Esophagus muscularis mucosa (tissue), 4 donors: ENCODE measurements around the gene RASIP1. TPM values are rescaled to one million over a fixed set of nuclear protein-coding genes. Genes with fewer than 3 reads are reported as not detected.

Experiments used
- DNase-seq: peaks from one replicate; pipeline ENCODE4 v3.0.0-alpha.2; 2017; ENCODE audit errors: extremely low spot score
- H3K27ac ChIP-seq, 4 donors: fragments of 200-600 bp; sonication (generic); replicated peaks in 1 of 4; 1 replicate in 3 of 4; 2 replicates in 1 of 4; pipeline ENCODE4 v1.5.1; 2016 to 2019; ENCODE audit warnings: mild to moderate bottlenecking in 1 of 4
- H3K27me3 ChIP-seq, 4 donors: fragments of 200-600 bp; sonication (generic); one replicate each; pipeline versions ENCODE4 v1.5.1 to v1.6.0; 2016 to 2019
- H3K36me3 ChIP-seq, 4 donors: fragments of 200-600 bp; sonication (generic); one replicate each; pipeline ENCODE4 v1.5.1; 2016 to 2019
- H3K4me1 ChIP-seq, 4 donors: fragments of 200-600 bp; sonication (generic); one replicate each; pipeline ENCODE4 v1.5.1; 2016 to 2019
- H3K4me3 ChIP-seq, 4 donors: fragments of 200-600 bp; sonication (generic); 1 replicate in 2 of 4; 2 replicates in 2 of 4; pipeline ENCODE4 v1.5.1; 2016 to 2019; ENCODE audit warnings: mild to moderate bottlenecking in 4 of 4, moderate library complexity in 1 of 4
- H3K9me3 ChIP-seq, 4 donors: fragments of 200-600 bp; sonication (generic); 1 replicate in 3 of 4; 2 replicates in 1 of 4; pipeline ENCODE4 v1.5.1; 2016 to 2019
- CTCF ChIP-seq, 3 experiments: fragments of 200-600 bp in 2 of 3; fragments of 450-650 bp in 1 of 3; sonication (generic) in 2 of 3; IDR thresholded peaks; one replicate each; pipeline ENCODE4 v1.5.1; 2017 to 2019; ENCODE audit warnings: antibody characterized with exemption in 3 of 3, mild to moderate bottlenecking in 2 of 3, moderate library complexity in 1 of 3
- EP300 ChIP-seq: sonication (generic); formaldehyde crosslinking; IDR thresholded peaks from one replicate; pipeline ENCODE4 v1.6.1; 2017; ENCODE audit warnings: antibody characterized with exemption
- POLR2A ChIP-seq: fragments of 450-650 bp; IDR thresholded peaks from one replicate; pipeline ENCODE4 v1.6.1; 2017; ENCODE audit warnings: antibody characterized with exemption, moderate library complexity, mild to moderate bottlenecking, low read depth
- POLR2AphosphoS5 ChIP-seq, 2 donors: sonication (generic); formaldehyde crosslinking; IDR thresholded peaks; one replicate each; pipeline ENCODE4 v1.6.1; 2017; ENCODE audit warnings: antibody characterized with exemption in 2 of 2
- WGBS: methylation state at CpG from one replicate; pipeline ENCODE4 v1.1.5; 2018; 5-methylcytosine and 5-hydroxymethylcytosine counted together
- intact Hi-C: fragments of 100-400 bp; cut with DNase I; formaldehyde crosslinking; loops from one replicate; pipeline ENCODE4 v1.15.1; 2023
- total RNA-seq, 4 donors: library from RNA; depleted of rRNA; stranded (reverse); fragments of >200 nt; gene quantifications; one replicate each; pipeline versions ENCODE4 v1.1.0 to v1.2.1, GENCODE V29; 2016

RASIP1 gene
- total RNA-seq, 4 donors from 2014 or later: 15.0 to 27.7 (median 22.8) TPM

GRCh38 chr19:48708471-48708870, 31.9 kb downstream of the RASIP1 start:
- peaks cover 7 to 12% (median 9%) of the 10 kb centered on the region in 4 donors for H3K4me1 ChIP-seq
- DNase-seq: no peak
- H3K36me3 ChIP-seq: peaks cover 0 to 18% (median 2%) of the 10 kb centered on the region in 4 donors
- 70% methylated on average over 10 of the region's 11 CpGs for WGBS
- no peak overlapping the region for H3K27ac ChIP-seq
- H3K27me3 ChIP-seq: no peaks in the 10 kb centered on the region
- H3K9me3 ChIP-seq: peaks cover 0 to 4% (median 2%) of the 10 kb centered on the region in 4 donors
- H3K4me3 ChIP-seq: no peak overlapping the region
- TF ChIP-seq POLR2AphosphoS5 (IDR thresholded peaks at IDR 0.05) (no peak), CTCF (IDR thresholded peaks at IDR 0.05) (no peak), EP300 (no peak), POLR2A (no peak)
- intact Hi-C loops: no loop called here

- H3K36me3 ChIP-seq: peaks cover 0 to 43% (median 8%) of the 10 kb centered on the region in 4 donors
- WGBS: 80% methylated on average over 2 of the region's 2 CpGs
- H3K27ac ChIP-seq: no peak overlapping the region
- intact Hi-C loops: no loop called here
- DNase-seq: no peak
- no peaks in the 10 kb centered on the region for H3K9me3 ChIP-seq
- H3K27me3 ChIP-seq: no peaks in the 10 kb centered on the region
- TF ChIP-seq CTCF (IDR thresholded peaks at IDR 0.05) (no peak), EP300 (no peak), POLR2AphosphoS5 (IDR thresholded peaks at IDR 0.05) (no peak)
- no peak overlapping the region for H3K4me3 ChIP-seq
- no peaks in the 10 kb centered on the region for H3K4me1 ChIP-seq
These were observed 35.0 kb downstream of the RASIP1 start for GRCh38 chr19:48705431-48705830.

GRCh38 chr19:48703316-48703715, 37.1 kb downstream of the RASIP1 start:
- Histone ChIP-seq H3K27me3 (peaks cover 0 to 2% (median 0%) of the 10 kb centered on the region in 4 donors), H3K9me3 (no peaks in the 10 kb centered on the region), H3K36me3 (peaks cover 0 to 43% (median 8%) of the 10 kb centered on the region in 4 donors), H3K27ac (no peak overlapping the region), H3K4me1 (no peaks in the 10 kb centered on the region), H3K4me3 (no peak overlapping the region)
- DNase-seq: no peak
- 93% methylated on average over 23 of the region's 23 CpGs for WGBS
- TF ChIP-seq CTCF (IDR thresholded peaks at IDR 0.05): no peak
- TF ChIP-seq POLR2AphosphoS5 (IDR thresholded peaks at IDR 0.05): no peak
- TF ChIP-seq POLR2A: no peak
- TF ChIP-seq EP300: no peak
- intact Hi-C loops: no loop called here

- Histone ChIP-seq H3K4me3 (no peak overlapping the region), H3K27me3 (peaks cover 0 to 2% (median 0%) of the 10 kb centered on the region in 4 donors), H3K27ac (no peak overlapping the region), H3K9me3 (no peaks in the 10 kb centered on the region), H3K4me1 (no peaks in the 10 kb centered on the region), H3K36me3 (peaks cover 0 to 43% (median 8%) of the 10 kb centered on the region in 4 donors)
- 92% methylated on average over 13 of the region's 13 CpGs for WGBS
- TF ChIP-seq POLR2A (no peak), POLR2AphosphoS5 (IDR thresholded peaks at IDR 0.05) (no peak), EP300 (no peak), CTCF (IDR thresholded peaks at IDR 0.05) (no peak)
- DNase-seq: no peak
- intact Hi-C loops: no loop called here
These were observed 37.7 kb downstream of the RASIP1 start for GRCh38 chr19:48702701-48703100.

GRCh38 chr19:48698046-48698445, 42.4 kb downstream of the RASIP1 start:
- Histone ChIP-seq H3K27ac (no peak overlapping the region), H3K4me1 (peaks cover 8 to 13% (median 11%) of the 10 kb centered on the region in 4 donors), H3K27me3 (peaks cover 0 to 25% (median 6%) of the 10 kb centered on the region in 4 donors), H3K9me3 (no peaks in the 10 kb centered on the region), H3K4me3 (no peak overlapping the region), H3K36me3 (peaks cover 0 to 20% (median 5%) of the 10 kb centered on the region in 4 donors)
- WGBS: 47% methylated on average over 4 of the region's 4 CpGs
- intact Hi-C loops: no loop called here
- DNase-seq: no peak
- TF ChIP-seq EP300 (no peak), CTCF (IDR thresholded peaks at IDR 0.05) (no peak), POLR2AphosphoS5 (IDR thresholded peaks at IDR 0.05) (no peak), POLR2A (no peak)
